Neural progenitor cell (in vitro differentiated cells): ENCODE data around the gene FAT2. TPM values are rescaled to one million over a fixed set of nuclear protein-coding genes. Genes with fewer than 3 reads are reported as not detected.

Source experiments
- DNase-seq: peaks from one replicate; pipeline ENCODE4 v3.0.0-alpha.2; 2016; ENCODE audit warnings: low spot score
- H2AFZ ChIP-seq: fragments of 200-600 bp; sonication (generic); replicated peaks from 2 replicates; pipeline ENCODE4 v1.6.1; 2016; ENCODE audit warnings: antibody characterized with exemption
- H3F3A ChIP-seq: fragments of 200-600 bp; sonication (generic); 2 replicates; pipeline ENCODE4 v1.6.1; 2016; ENCODE audit warnings: antibody characterized with exemption, low read depth
- H3K27ac ChIP-seq: fragments of 200-600 bp; sonication (generic); 2 replicates; pipeline ENCODE4 v1.5.1; 2016; ENCODE audit warnings: mild to moderate bottlenecking
- H3K27me3 ChIP-seq: fragments of 200-600 bp; sonication (generic); 2 replicates; pipeline ENCODE4 v1.6.1; 2016; ENCODE audit warnings: mild to moderate bottlenecking, moderate library complexity
- H3K36me3 ChIP-seq: fragments of 200-600 bp; sonication (generic); 2 replicates; pipeline ENCODE4 v1.5.1; 2016
- H3K4me1 ChIP-seq: fragments of 200-600 bp; sonication (generic); 2 replicates; pipeline ENCODE4 v1.6.1; 2016; ENCODE audit warnings: mixed run types
- H3K4me2 ChIP-seq: fragments of 200-600 bp; sonication (generic); 2 replicates; pipeline ENCODE4 v1.6.1; 2016
- H3K4me3 ChIP-seq: fragments of 200-600 bp; sonication (generic); 2 replicates; pipeline ENCODE4 v1.5.1; 2016
- H3K79me2 ChIP-seq: fragments of 200-600 bp; sonication (generic); 2 replicates; pipeline ENCODE4 v1.6.1; 2016; ENCODE audit warnings: low read depth
- H3K9ac ChIP-seq: fragments of 200-600 bp; sonication (generic); 2 replicates; pipeline ENCODE4 v1.6.1; 2016
- H3K9me3 ChIP-seq: fragments of 200-600 bp; sonication (generic); 2 replicates; pipeline ENCODE4 v1.5.1; 2016; ENCODE audit warnings: low read depth
- H4K20me1 ChIP-seq: fragments of 200-600 bp; sonication (generic); 2 replicates; pipeline ENCODE4 v1.6.1; 2016; ENCODE audit warnings: low read depth
- H3K27ac Mint-ChIP-seq: 3 replicates; pipeline ENCODE4 v1.8.0; 2021; ENCODE audit warnings: mixed read lengths
- H3K27me3 Mint-ChIP-seq: 2 replicates; pipeline ENCODE4 v1.8.0; 2022; ENCODE audit warnings: low read depth, mild to moderate bottlenecking, inconsistent platforms, moderate library complexity, mixed read lengths; ENCODE audit not compliant: insufficient read depth
- H3K36me3 Mint-ChIP-seq: 3 replicates; pipeline ENCODE4 v1.8.0; 2021; ENCODE audit warnings: mixed read lengths
- H3K4me1 Mint-ChIP-seq: 3 replicates; pipeline ENCODE4 v1.8.0; 2021; ENCODE audit warnings: mixed read lengths
- H3K4me3 Mint-ChIP-seq: 3 replicates; pipeline ENCODE4 v1.8.0; 2021; ENCODE audit warnings: mild to moderate bottlenecking, moderate library complexity, mixed read lengths
- H3K9me3 Mint-ChIP-seq: 3 replicates; pipeline ENCODE4 v1.8.0; 2020; ENCODE audit warnings: mixed read lengths
- EZH2 ChIP-seq: fragments of 200-600 bp; sonication (generic); IDR thresholded peaks from 2 replicates; pipeline ENCODE4 v1.6.1; 2017; ENCODE audit warnings: antibody characterized with exemption, mild to moderate bottlenecking, moderate library complexity
- EZH2phosphoT487 ChIP-seq: fragments of 200-600 bp; sonication (generic); IDR thresholded peaks from 2 replicates; pipeline ENCODE4 v1.6.1; 2017; ENCODE audit warnings: antibody characterized with exemption
- total RNA-seq: library from RNA; depleted of rRNA; stranded (reverse); fragments of >200 nt; gene quantifications from 2 replicates; pipeline ENCODE4 v1.2.3, GENCODE V29; 2015; ENCODE audit warnings: low replicate concordance
- TF ChIP-seq, protein P1 (sequence below): fragments of 200-600 bp; sonication (generic); IDR thresholded peaks from 2 replicates; pipeline ENCODE4 v1.5.1; 2017; ENCODE audit warnings: antibody characterized with exemption, mild to moderate bottlenecking

The FAT2 gene
- total RNA-seq, 1 donor from 2014 or later = 0.36 TPM

DNA sequence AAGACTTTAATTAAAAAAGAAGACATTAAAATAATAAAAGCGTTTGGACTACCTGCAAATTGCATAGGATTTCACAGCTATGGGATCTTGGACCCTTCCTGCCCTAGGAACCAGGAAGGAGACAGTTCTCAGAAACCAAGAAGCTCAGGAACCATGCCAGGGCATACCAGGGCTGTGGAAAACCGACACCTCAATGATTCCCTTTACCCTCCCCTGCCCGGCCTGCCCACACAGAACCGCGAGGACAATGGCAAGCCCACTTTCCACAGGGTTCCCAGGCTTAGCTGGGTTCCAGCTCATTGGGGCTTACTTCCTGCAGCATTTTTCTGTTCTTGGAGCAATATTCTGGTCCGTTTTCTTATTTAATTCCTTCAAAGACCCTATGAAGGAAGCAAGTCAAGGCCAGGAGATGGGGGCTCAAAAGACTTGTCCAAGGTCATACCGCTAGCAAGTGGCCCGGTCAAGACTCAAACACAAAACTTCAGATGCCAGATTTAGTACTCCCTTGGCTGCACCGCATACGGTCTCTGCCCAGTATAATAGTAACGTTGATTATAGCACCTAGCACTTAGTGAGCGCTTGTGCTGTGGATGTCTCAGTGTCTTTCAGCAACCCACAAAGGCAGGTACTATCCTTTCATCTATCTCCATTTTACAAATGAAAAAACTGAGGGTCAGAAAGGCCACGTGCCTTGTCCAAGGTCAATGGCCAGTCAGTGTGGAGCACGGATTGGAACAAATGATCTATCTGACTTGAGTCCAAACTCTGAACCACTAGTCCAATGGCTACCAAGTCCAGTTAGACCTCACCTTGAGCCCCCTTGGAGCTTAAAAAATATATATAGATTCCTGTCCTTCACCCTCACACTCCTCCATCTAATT lies 6.8 kb downstream of the FAT2 start:
- Histone ChIP-seq H3K4me3 (no peak overlapping the region), H3K4me1 (peaks cover 16% of the 10 kb centered on the region), H3K9ac (no peak overlapping the region), H3K79me2 (no peaks in the 10 kb centered on the region), H3K4me2 (no peak overlapping the region), H3K27ac (no peak overlapping the region), H3K9me3 (no peaks in the 10 kb centered on the region), H4K20me1 (no peaks in the 10 kb centered on the region), H2AFZ (no peak overlapping the region), H3F3A (no peaks in the 10 kb centered on the region), H3K36me3 (no peaks in the 10 kb centered on the region), H3K27me3 (no peaks in the 10 kb centered on the region)
- no peaks in the 10 kb centered on the region for H3K9me3 Mint-ChIP-seq
- no peak for DNase-seq
- H3K36me3 Mint-ChIP-seq = no peaks in the 10 kb centered on the region
- no peak overlapping the region for H3K4me3 Mint-ChIP-seq
- TF ChIP-seq, protein P1, sequence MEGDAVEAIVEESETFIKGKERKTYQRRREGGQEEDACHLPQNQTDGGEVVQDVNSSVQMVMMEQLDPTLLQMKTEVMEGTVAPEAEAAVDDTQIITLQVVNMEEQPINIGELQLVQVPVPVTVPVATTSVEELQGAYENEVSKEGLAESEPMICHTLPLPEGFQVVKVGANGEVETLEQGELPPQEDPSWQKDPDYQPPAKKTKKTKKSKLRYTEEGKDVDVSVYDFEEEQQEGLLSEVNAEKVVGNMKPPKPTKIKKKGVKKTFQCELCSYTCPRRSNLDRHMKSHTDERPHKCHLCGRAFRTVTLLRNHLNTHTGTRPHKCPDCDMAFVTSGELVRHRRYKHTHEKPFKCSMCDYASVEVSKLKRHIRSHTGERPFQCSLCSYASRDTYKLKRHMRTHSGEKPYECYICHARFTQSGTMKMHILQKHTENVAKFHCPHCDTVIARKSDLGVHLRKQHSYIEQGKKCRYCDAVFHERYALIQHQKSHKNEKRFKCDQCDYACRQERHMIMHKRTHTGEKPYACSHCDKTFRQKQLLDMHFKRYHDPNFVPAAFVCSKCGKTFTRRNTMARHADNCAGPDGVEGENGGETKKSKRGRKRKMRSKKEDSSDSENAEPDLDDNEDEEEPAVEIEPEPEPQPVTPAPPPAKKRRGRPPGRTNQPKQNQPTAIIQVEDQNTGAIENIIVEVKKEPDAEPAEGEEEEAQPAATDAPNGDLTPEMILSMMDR = no peak
- no peak for TF ChIP-seq EZH2phosphoT487
- no peak for TF ChIP-seq EZH2
- H3K4me1 Mint-ChIP-seq = peaks cover 6% of the 10 kb centered on the region
- H3K27me3 Mint-ChIP-seq = peaks cover 4% of the 10 kb centered on the region
- H3K27ac Mint-ChIP-seq = no peak overlapping the region

DNA sequence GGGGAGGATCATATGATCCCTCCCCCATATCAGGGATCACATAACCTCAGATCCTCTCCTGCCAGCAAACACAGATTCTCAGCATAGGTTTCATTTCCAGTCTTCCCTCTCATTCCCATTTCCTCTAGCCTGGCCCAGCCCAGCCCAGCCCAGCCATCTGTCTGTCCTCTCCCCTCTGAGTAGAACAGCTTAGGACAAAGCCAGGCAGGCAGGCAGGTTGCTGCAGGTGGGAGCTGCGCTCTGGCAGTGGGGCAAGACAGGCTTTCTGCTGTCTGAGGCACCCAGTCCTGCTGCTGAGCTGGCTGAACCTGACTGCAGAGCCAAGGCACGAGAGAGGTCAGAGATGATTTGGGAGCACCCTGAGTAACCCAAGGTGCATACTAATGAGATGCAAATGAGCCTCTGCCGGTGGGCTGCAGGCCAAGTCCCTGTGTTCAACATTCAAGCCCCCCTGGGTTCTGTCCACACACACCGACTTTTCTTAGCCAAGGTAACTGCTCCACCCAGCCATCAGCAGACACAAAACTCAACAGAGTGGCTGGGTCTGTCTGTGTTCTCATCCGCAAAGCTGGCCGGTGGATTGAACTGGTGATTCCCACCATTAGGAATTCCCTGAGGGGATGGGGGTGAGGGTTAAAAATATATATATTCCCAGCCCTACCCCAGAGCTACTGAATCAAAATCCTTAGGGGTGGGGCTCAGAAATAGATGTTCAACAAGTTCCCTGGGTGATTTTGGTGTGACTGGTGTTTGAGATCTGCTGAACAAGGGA lies 9.1 kb downstream of the FAT2 start:
- H3K27ac ChIP-seq = no peak overlapping the region
- Mint-ChIP-seq H3K36me3 (no peaks in the 10 kb centered on the region), H3K4me1 (peaks cover 6% of the 10 kb centered on the region), H3K9me3 (no peaks in the 10 kb centered on the region), H3K27me3 (no peaks in the 10 kb centered on the region), H3K4me3 (no peak overlapping the region), H3K27ac (no peak overlapping the region)
- H2AFZ ChIP-seq = no peak overlapping the region
- no peak for DNase-seq
- H3K9me3 ChIP-seq = no peaks in the 10 kb centered on the region
- H3K9ac ChIP-seq = no peak overlapping the region
- H3K4me2 ChIP-seq = no peak overlapping the region
- no peak overlapping the region for H3K4me3 ChIP-seq
- no peaks in the 10 kb centered on the region for H4K20me1 ChIP-seq
- TF ChIP-seq, protein P1 = no peak
- TF ChIP-seq EZH2phosphoT487 (no peak), EZH2 (no peak)
- H3K79me2 ChIP-seq = no peaks in the 10 kb centered on the region
- no peaks in the 10 kb centered on the region for H3F3A ChIP-seq
- peaks cover 11% of the 10 kb centered on the region for H3K4me1 ChIP-seq
- H3K27me3 ChIP-seq = no peaks in the 10 kb centered on the region
- H3K36me3 ChIP-seq = no peaks in the 10 kb centered on the region

DNA sequence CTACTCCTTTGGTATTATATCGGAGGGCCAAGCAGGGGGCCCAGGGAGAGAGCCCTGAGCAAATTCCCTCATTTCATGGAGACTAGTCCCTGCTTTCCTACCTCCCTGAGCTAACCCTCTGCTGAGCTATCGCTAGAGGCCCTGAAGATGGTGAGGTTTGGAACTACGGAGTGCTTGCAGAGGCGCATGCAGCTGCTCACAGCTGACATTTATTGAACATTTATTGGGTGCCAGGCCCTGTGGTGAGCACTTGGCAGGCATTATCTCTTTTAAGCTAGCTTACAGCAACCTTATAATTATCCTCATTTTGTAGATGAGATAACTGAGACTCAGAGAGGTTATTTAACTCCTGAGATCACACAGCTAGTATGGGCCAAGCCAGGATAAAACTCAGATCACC lies 9.8 kb downstream of the FAT2 start:
- no peaks in the 10 kb centered on the region for H3F3A ChIP-seq
- H3K27me3 ChIP-seq = no peaks in the 10 kb centered on the region
- Mint-ChIP-seq H3K27ac (no peak overlapping the region), H3K27me3 (no peaks in the 10 kb centered on the region), H3K4me1 (peaks cover 6% of the 10 kb centered on the region), H3K9me3 (no peaks in the 10 kb centered on the region), H3K4me3 (no peak overlapping the region), H3K36me3 (no peaks in the 10 kb centered on the region)
- H3K4me3 ChIP-seq = no peak overlapping the region
- DNase-seq = no peak
- no peaks in the 10 kb centered on the region for H4K20me1 ChIP-seq
- no peak overlapping the region for H3K4me2 ChIP-seq
- no peaks in the 10 kb centered on the region for H3K9me3 ChIP-seq
- H3K9ac ChIP-seq = no peak overlapping the region
- no peak overlapping the region for H2AFZ ChIP-seq
- TF ChIP-seq, protein P1 = no peak
- no peak for TF ChIP-seq EZH2phosphoT487
- no peak for TF ChIP-seq EZH2
- peaks cover 11% of the 10 kb centered on the region for H3K4me1 ChIP-seq
- no peak overlapping the region for H3K27ac ChIP-seq
- H3K36me3 ChIP-seq = no peaks in the 10 kb centered on the region
- no peaks in the 10 kb centered on the region for H3K79me2 ChIP-seq
